ENCODE measurements around the gene SLK. TPM values are rescaled to one million over a fixed set of nuclear protein-coding genes. Genes with fewer than 3 reads are reported as not detected.

SLK gene
- total and polyA plus RNA-seq, 10 donors: 5.6 to 47.4 (median 32.8) TPM

- intact Hi-C loops (cut with DNase I; ENCODE audit: low total_unique reads): no loop called here
- Histone ChIP-seq H3K9me3 (no peaks in the 10 kb centered on the region), H3K36me3 (no peaks in the 10 kb centered on the region), H3K4me1 (no peaks in the 10 kb centered on the region), H3K27me3 (replicated peaks in 1 of 7) (no peaks in the 10 kb centered on the region), H3K4me3 (no peak overlapping the region), H3K27ac (no peak overlapping the region)
- TF ChIP-seq POLR2AphosphoS5 (IDR thresholded peaks at IDR 0.05): no peak
- no peak for TF ChIP-seq CTCF (IDR thresholded peaks at IDR 0.05 in 8 of 11, conservative IDR thresholded peaks at IDR 0.05 in 3 of 11)
- TF ChIP-seq POLR2A (IDR thresholded peaks at IDR 0.05): no peak
- no peak for DNase-seq
- 79 to 87% (median 83%) methylated on average over 5 to 6 of the region's 6 CpGs for WGBS, 5 donors
Measured at GRCh38 chr10:103936022-103936421, 30.9 kb upstream of the SLK start.

- no peaks in the 10 kb centered on the region for H3K4me1 ChIP-seq
- no peak for DNase-seq
- no peaks in the 10 kb centered on the region for H3K36me3 ChIP-seq
- TF ChIP-seq POLR2AphosphoS5 (IDR thresholded peaks at IDR 0.05): no peak
- TF ChIP-seq POLR2A (IDR thresholded peaks at IDR 0.05): no peak
- no peak for TF ChIP-seq CTCF (IDR thresholded peaks at IDR 0.05 in 8 of 11, conservative IDR thresholded peaks at IDR 0.05 in 3 of 11)
- intact Hi-C loops (cut with DNase I; ENCODE audit: low total_unique reads): no loop called here
- no peaks in the 10 kb centered on the region for H3K27me3 ChIP-seq (replicated peaks in 1 of 7)
- H3K27ac ChIP-seq: no peak overlapping the region
- H3K9me3 ChIP-seq: no peaks in the 10 kb centered on the region
- H3K4me3 ChIP-seq: no peak overlapping the region
Measured at GRCh38 chr10:103939522-103939921, 27.4 kb upstream of the SLK start.

- no peaks in the 10 kb centered on the region for H3K9me3 ChIP-seq
- H3K27ac ChIP-seq: no peak overlapping the region
- 48 to 93% (median 73%) methylated on average over 2 of the region's 2 CpGs for WGBS, 5 donors
- no peak overlapping the region for H3K4me3 ChIP-seq
- H3K4me1 ChIP-seq: no peaks in the 10 kb centered on the region
- no peaks in the 10 kb centered on the region for H3K36me3 ChIP-seq
- no peak for DNase-seq
- no peak for TF ChIP-seq POLR2AphosphoS5 (IDR thresholded peaks at IDR 0.05)
- TF ChIP-seq POLR2A (IDR thresholded peaks at IDR 0.05): no peak
- TF ChIP-seq CTCF (IDR thresholded peaks at IDR 0.05 in 8 of 11, conservative IDR thresholded peaks at IDR 0.05 in 3 of 11): no peak
- intact Hi-C loops (cut with DNase I; ENCODE audit: low total_unique reads): no loop called here
- H3K27me3 ChIP-seq (replicated peaks in 1 of 7): no peaks in the 10 kb centered on the region
Measured at GRCh38 chr10:103941801-103942200, 25.1 kb upstream of the SLK start.

- no peaks in the 10 kb centered on the region for H3K36me3 ChIP-seq
- H3K4me3 ChIP-seq: no peak overlapping the region
- no peaks in the 10 kb centered on the region for H3K27me3 ChIP-seq (replicated peaks in 1 of 7)
- H3K9me3 ChIP-seq: no peaks in the 10 kb centered on the region
- no peaks in the 10 kb centered on the region for H3K4me1 ChIP-seq
- H3K27ac ChIP-seq: no peak overlapping the region
- intact Hi-C loops (cut with DNase I; ENCODE audit: low total_unique reads): no loop called here
- TF ChIP-seq POLR2A (IDR thresholded peaks at IDR 0.05) (no peak), POLR2AphosphoS5 (IDR thresholded peaks at IDR 0.05) (no peak), CTCF (IDR thresholded peaks at IDR 0.05 in 8 of 11, conservative IDR thresholded peaks at IDR 0.05 in 3 of 11) (no peak)
- DNase-seq: no peak
- WGBS, 5 donors: 73 to 82% (median 79%) methylated on average over 2 of the region's 2 CpGs
Measured at GRCh38 chr10:103942866-103943265, 24.1 kb upstream of the SLK start.
